SK-N-SH (cell line): Measurements from ENCODE around the gene ASAP2.

Source experiments
- EP300 ChIP-seq, 2 experiments: IDR thresholded peaks; 2 replicates each; pipeline versions ENCODE4 v1.4.0 to v1.6.1; 2012; ENCODE audit warnings: borderline replicate concordance in 1 of 2, low read depth in 1 of 2, low read length in 1 of 2
- GABPA ChIP-seq: IDR thresholded peaks from 2 replicates; pipeline ENCODE4 v1.4.0; 2012; ENCODE audit warnings: low read depth, mild to moderate bottlenecking
- MAX ChIP-seq: IDR thresholded peaks from 2 replicates; pipeline ENCODE4 v1.4.0; 2012; ENCODE audit warnings: low read depth
- PBX3 ChIP-seq: IDR thresholded peaks from 2 replicates; pipeline ENCODE4; 2012
- POLR2AphosphoS5 ChIP-seq: IDR thresholded peaks from 2 replicates; pipeline ENCODE4 v1.6.1; 2012; ENCODE audit warnings: low read depth, low read length
- YY1 ChIP-seq: IDR thresholded peaks from 2 replicates; pipeline ENCODE4 v1.4.0; 2012; ENCODE audit warnings: low read depth, mild to moderate bottlenecking
- ZBTB33 ChIP-seq: IDR thresholded peaks from 2 replicates; pipeline ENCODE4 v1.4.0; 2012; ENCODE audit warnings: low read depth, borderline replicate concordance
- TF ChIP-seq, protein P1 (sequence below): fragments of 200-600 bp; sonication (generic); IDR thresholded peaks from 2 replicates; pipeline ENCODE4 v1.6.1; 2017; ENCODE audit warnings: antibody characterized with exemption, mild to moderate bottlenecking, moderate library complexity

GRCh38 chr2:9167718-9168657 lies 38.6 kb upstream of the ASAP2 start:
- TF ChIP-seq GABPA: no peak
- TF ChIP-seq, protein P1, sequence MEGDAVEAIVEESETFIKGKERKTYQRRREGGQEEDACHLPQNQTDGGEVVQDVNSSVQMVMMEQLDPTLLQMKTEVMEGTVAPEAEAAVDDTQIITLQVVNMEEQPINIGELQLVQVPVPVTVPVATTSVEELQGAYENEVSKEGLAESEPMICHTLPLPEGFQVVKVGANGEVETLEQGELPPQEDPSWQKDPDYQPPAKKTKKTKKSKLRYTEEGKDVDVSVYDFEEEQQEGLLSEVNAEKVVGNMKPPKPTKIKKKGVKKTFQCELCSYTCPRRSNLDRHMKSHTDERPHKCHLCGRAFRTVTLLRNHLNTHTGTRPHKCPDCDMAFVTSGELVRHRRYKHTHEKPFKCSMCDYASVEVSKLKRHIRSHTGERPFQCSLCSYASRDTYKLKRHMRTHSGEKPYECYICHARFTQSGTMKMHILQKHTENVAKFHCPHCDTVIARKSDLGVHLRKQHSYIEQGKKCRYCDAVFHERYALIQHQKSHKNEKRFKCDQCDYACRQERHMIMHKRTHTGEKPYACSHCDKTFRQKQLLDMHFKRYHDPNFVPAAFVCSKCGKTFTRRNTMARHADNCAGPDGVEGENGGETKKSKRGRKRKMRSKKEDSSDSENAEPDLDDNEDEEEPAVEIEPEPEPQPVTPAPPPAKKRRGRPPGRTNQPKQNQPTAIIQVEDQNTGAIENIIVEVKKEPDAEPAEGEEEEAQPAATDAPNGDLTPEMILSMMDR: no peak
- TF ChIP-seq EP300 (IDR thresholded peaks at IDR 0.05; ENCODE audit: borderline replicate concordance in 1 of 2, low read depth in 1 of 2, low read length in 1 of 2): no peak
- no peak for TF ChIP-seq ZBTB33
- no peak for TF ChIP-seq PBX3
- no peak for TF ChIP-seq YY1
- no peak for TF ChIP-seq MAX
- no peak for TF ChIP-seq POLR2AphosphoS5
